ENCODE results near the gene RAB4A.
"Not testable (repeated sequence)": the region's sequence is repeated elsewhere in the genome, so short reads cannot be mapped to it uniquely, and the experiment has no call there.

RAB4A gene

GRCh38 chr1:229272164-229273158, 1.6 kb downstream of the RAB4A start:
- no peak for DNase-seq (ENCODE audit: low read depth, low spot score)

- DNase-seq (ENCODE audit: low read depth, low spot score): no peak
Observed at GRCh38 chr1:229273507-229274232, 2.8 kb downstream of the RAB4A start.

GRCh38 chr1:229275005-229275404, 4.1 kb downstream of the RAB4A start:
- DNase-seq (ENCODE audit: low read depth, low spot score): no peak

GRCh38 chr1:229278120-229278741, 7.3 kb downstream of the RAB4A start:
- DNase-seq (ENCODE audit: low read depth, low spot score): no peak

DNA sequence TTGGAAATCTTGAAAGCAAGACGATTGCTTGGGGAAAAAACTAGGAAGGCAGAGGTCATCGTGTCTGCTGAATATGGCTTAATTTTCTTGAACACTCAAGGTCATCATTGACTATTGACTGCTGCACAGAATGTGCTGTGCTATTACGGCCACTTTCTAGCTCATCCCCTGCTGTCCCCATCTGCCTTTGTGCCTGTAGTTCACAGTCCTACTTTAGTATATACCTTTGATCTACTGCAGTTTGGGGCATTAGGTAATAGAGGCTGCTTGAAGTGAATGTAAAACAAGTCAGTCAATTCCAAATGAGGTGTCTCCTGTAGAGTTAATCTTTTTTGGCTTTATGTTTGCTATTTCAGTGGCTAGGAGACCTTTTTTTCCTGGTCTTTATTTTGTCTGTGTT, 8.3 kb downstream of the RAB4A start:
- DNase-seq (ENCODE audit: low read depth, low spot score): no peak

- no peak for DNase-seq (ENCODE audit: low read depth, low spot score)
Observed at GRCh38 chr1:229280037-229280828, 9.3 kb downstream of the RAB4A start.

GRCh38 chr1:229280921-229281320, 10.0 kb downstream of the RAB4A start:
- DNase-seq (ENCODE audit: low read depth, low spot score): no peak

GRCh38 chr1:229281339-229281926, 10.5 kb downstream of the RAB4A start:
- DNase-seq (ENCODE audit: low read depth, low spot score): no peak

GRCh38 chr1:229282295-229282823, 11.4 kb downstream of the RAB4A start:
- DNase-seq (ENCODE audit: low read depth, low spot score): no peak

GRCh38 chr1:229283183-229283611, 12.3 kb downstream of the RAB4A start:
- no peak for DNase-seq (ENCODE audit: low read depth, low spot score)

- DNase-seq (ENCODE audit: low read depth, low spot score): no peak
Observed at GRCh38 chr1:229284887-229285286, 14.0 kb downstream of the RAB4A start.

- DNase-seq (ENCODE audit: low read depth, low spot score): no peak
Observed at GRCh38 chr1:229285440-229285839, 14.5 kb downstream of the RAB4A start.

DNA sequence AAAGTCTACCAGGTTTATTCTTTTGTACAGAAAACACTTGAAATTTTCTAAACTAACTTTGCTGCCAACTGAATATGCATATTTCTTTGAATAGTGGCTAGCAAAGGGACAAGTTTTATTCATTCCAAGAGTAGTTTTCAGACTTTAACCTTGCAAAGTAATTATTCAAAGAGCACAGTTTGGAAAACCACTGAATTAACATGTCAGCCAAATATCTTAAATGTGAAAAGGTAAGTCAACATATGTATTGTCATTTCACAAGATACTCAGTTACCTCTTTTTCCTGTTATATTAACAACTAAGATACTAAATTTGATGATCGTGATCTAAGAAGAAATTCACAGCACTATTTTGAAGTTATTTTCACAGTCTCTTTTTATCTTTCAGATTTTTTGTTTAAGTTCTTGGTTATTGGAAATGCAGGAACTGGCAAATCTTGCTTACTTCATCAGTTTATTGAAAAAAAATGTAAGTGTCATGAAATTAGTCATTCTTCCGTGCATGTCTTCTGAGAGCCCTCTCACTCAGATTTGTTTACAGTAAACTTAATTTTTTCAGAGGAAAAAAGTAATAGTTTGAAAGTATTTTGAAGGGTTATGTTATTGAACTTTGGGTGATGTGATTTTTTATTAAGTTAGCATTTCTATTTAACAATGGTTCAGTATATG, 15.3 kb downstream of the RAB4A start:
- no peak for DNase-seq (ENCODE audit: low read depth, low spot score)

- DNase-seq (ENCODE audit: low read depth, low spot score): no peak
Observed at GRCh38 chr1:229287267-229287666, 16.4 kb downstream of the RAB4A start.

DNA sequence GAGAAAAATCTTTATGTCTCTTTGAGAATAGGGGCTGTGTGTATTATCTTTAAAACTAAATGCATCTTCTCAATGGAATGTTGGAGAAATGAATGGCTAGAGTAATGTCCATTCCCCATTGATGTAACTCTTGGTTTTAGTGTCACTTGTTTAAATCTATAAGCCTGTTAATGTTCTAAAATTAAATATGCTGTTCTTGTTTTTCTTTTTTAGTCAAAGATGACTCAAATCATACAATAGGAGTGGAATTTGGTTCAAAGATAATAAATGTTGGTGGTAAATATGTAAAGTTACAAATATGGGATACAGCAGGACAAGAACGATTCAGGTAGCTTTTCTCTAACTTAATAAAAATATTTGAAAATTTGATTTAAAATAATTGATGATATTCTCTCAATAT, 17.6 kb downstream of the RAB4A start:
- no peak for DNase-seq (ENCODE audit: low read depth, low spot score)

DNA sequence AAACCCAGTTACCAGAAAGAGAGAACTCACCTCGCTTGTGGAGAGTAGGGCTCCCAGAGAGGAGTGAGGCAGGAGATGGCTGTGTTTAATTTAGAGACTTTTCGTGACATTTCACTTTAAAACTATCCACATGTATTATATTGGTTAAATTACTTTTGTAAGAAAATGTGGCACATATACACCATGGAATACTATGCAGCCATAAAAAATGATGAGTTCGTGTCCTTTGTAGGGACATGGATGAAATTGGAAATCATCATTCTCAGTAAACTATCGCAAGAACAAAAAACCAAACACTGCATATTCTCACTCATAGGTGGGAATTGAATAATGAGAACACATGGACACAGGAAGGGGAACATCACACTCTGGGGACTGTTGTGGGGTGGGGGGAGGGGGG, 20.8 kb downstream of the RAB4A start:
- DNase-seq (ENCODE audit: low read depth, low spot score): not testable (repeated sequence)

DNA sequence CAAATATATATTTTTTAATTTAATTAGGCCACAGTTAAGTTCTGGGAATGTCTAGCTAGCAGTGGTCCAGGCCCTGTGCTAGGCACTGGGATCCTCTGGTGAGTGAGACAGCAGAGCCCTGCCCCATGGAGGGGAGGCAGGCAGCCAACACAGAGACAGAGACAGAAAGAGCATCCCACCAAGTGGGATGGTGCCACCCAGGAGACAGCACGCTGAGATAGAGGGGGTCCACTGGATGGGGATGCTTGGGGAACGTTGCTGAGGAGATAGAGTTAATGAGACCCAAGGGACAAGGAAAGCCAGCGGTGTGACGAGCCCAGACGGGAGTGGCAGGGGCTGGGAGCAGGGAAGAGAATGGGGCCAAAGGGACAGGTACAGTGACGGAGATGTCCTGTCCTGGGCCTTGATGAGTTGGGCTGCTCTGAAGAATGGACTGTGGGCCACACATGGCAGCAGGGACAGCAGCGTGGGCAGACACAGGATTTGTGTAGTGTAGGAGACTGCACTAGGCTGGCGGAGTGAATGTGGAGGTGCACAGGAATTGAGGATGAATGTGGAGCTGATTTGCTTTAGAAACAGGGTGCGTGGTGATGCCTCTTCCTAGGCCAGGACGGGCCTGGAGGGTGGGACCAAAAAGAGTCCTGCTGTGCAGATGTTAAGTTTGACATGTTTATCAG, 22.8 kb downstream of the RAB4A start:
- DNase-seq (ENCODE audit: low read depth, low spot score): no peak

DNA sequence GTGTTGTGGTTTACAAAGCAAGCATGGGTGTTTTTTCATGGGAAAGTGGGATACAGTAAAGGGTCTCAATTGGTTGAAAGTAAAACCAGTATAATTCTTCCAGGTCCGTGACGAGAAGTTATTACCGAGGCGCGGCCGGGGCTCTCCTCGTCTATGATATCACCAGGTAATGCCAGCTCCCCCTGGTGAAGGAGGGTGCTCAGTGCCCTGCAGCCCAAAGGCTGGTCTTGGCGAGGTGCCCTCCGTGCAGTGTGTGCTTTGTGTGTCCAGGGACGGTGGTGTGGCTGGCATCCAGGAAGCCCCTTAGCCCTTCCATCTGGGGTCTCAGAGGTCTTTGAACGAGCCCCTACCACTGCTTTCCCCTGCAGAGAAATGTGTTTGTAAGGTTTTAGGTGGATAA, 24.8 kb downstream of the RAB4A start:
- no peak for DNase-seq (ENCODE audit: low read depth, low spot score)

DNA sequence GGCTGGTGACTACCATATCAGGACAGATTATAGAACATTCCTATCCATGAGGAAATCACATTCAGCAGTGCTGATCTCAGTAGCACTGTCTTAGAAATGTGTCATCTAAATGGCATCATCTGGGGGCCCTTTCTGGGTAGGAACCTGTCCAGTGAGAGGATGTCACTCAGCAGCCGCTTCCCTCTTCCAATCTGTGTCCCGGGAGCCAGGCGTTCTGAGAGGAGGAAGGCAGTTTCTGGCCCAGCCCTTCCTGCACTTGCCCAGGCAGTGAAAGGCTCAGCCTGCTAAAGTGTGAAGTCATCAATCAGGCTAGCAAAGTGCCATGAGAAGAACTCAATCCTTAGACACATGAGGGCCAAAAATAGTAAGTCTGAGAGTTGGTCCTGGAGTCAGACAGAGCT, 25.6 kb downstream of the RAB4A start:
- no peak for DNase-seq (ENCODE audit: low read depth, low spot score)

- no peak for DNase-seq (ENCODE audit: low read depth, low spot score)
Observed at GRCh38 chr1:229297746-229298145, 26.8 kb downstream of the RAB4A start.
